K562 (cell line): ENCODE measurements around the gene GGACT. TPM values are rescaled to one million over a fixed set of nuclear protein-coding genes. Genes with fewer than 3 reads are reported as not detected.

ENCODE experiments used
- CCNT2 ChIP-seq: IDR thresholded peaks from 2 replicates; pipeline ENCODE4 v1.6.1; 2011; ENCODE audit warnings: borderline replicate concordance, low read depth, mild to moderate bottlenecking, moderate library complexity, mixed read lengths, low read length; ENCODE audit not compliant: insufficient read length; ENCODE audit errors: extremely low read depth
- CSDE1 ChIP-seq, 2 experiments: fragments of 450-650 bp; IDR thresholded peaks; 2 replicates each; pipeline ENCODE4 v1.6.1; 2016; ENCODE audit warnings: mild to moderate bottlenecking in 1 of 2
- CTCF ChIP-seq, 3 experiments: IDR thresholded peaks in 2 of 3; conservative IDR thresholded peaks in 1 of 3; 2 replicates each; pipeline ENCODE4 v1.5.1; 2011 to 2012; ENCODE audit warnings: low read length in 3 of 3, mild to moderate bottlenecking in 3 of 3, control low read depth in 2 of 3, improper control_type of control experiment in 1 of 3, inconsistent platforms in 1 of 3, low read depth in 1 of 3, mixed read lengths in 1 of 3, moderate library complexity in 1 of 3; ENCODE audit not compliant: insufficient read depth in 2 of 3
- DIDO1 ChIP-seq: fragments of 450-650 bp; IDR thresholded peaks from 2 replicates; pipeline ENCODE4 v1.6.1; 2016; ENCODE audit warnings: low read depth, missing biosample characterization, missing genetic modification characterization
- FOSL1 ChIP-seq: fragments of 200-800 bp; sonication (Bioruptor generic); conservative IDR thresholded peaks from 2 replicates; pipeline ENCODE4 v1.6.1; 2016; ENCODE audit warnings: missing genetic modification characterization, missing compliant biosample characterization
- FOXA1 ChIP-seq: fragments of 450-650 bp; IDR thresholded peaks from 2 replicates; pipeline ENCODE4 v1.6.1; 2016; ENCODE audit warnings: mild to moderate bottlenecking, borderline replicate concordance
- FUS ChIP-seq: fragments of 200-400 bp; formaldehyde crosslinking; optimal IDR thresholded peaks from 2 replicates; pipeline ENCODE3; 2017; ENCODE audit warnings: low read depth, low read length
- GMEB1 ChIP-seq: fragments of 250-450 bp; sonication (Bioruptor Pico); IDR thresholded peaks from 2 replicates; pipeline ENCODE4 v1.4.0; 2020; ENCODE audit warnings: mild to moderate bottlenecking
- MYC ChIP-seq, 2 experiments: fragments of 250-450 bp in 1 of 2; sonication (Bioruptor Pico) in 1 of 2; IDR thresholded peaks; 2 replicates each; pipeline versions ENCODE4 v1.5.1 to v1.6.1; 2012 to 2021; ENCODE audit warnings: low read depth in 2 of 2, borderline replicate concordance in 1 of 2, improper control_type of control experiment in 1 of 2, low read length in 1 of 2, mild to moderate bottlenecking in 1 of 2, moderate library complexity in 1 of 2
- NFIC ChIP-seq: fragments of 450-650 bp; IDR thresholded peaks from 2 replicates; pipeline ENCODE4 v1.6.1; 2017; ENCODE audit warnings: mild to moderate bottlenecking, inconsistent platforms
- RBM25 ChIP-seq: fragments of 200-400 bp; formaldehyde crosslinking; IDR thresholded peaks from 2 replicates; pipeline ENCODE4 v1.6.1; 2018; ENCODE audit warnings: low read length, low read depth, moderate library complexity; ENCODE audit not compliant: severe bottlenecking
- SOX6 ChIP-seq: fragments of 450-650 bp; IDR thresholded peaks from 2 replicates; pipeline ENCODE4 v1.6.1; 2014; ENCODE audit warnings: mild to moderate bottlenecking
- TCF7L2 ChIP-seq: fragments of 150-350 bp; IDR thresholded peaks from 2 replicates; pipeline ENCODE4 v1.6.1; 2016; ENCODE audit warnings: low read depth, mild to moderate bottlenecking, low read length, moderate library complexity
- USF1 ChIP-seq: sonication (generic); formaldehyde crosslinking; IDR thresholded peaks from 2 replicates; pipeline ENCODE4 v1.9.0; 2022; ENCODE audit warnings: mild to moderate bottlenecking, missing genetic modification reagents
- YY1 ChIP-seq, 3 experiments: IDR thresholded peaks; 2 replicates each; pipeline ENCODE4 v1.6.1; 2011; ENCODE audit warnings: low read length in 2 of 3, mild to moderate bottlenecking in 2 of 3, moderate library complexity in 2 of 3, borderline replicate concordance in 1 of 3, control low read depth in 1 of 3, low read depth in 1 of 3; ENCODE audit not compliant: insufficient read depth in 3 of 3, insufficient replicate concordance in 2 of 3, control insufficient read depth in 1 of 3, insufficient read length in 1 of 3; ENCODE audit errors: extremely low read depth in 1 of 3
- ZNF12 ChIP-seq: sonication (generic); formaldehyde crosslinking; IDR thresholded peaks from 2 replicates; pipeline ENCODE4 v1.4.0; 2020; ENCODE audit warnings: mild to moderate bottlenecking, missing genetic modification reagents
- ZNF165 ChIP-seq: fragments of 250-450 bp; sonication (Bioruptor Pico); IDR thresholded peaks from 2 replicates; pipeline ENCODE4 v1.4.0; 2020; ENCODE audit warnings: borderline replicate concordance
- ZNF197 ChIP-seq: fragments of 200-800 bp; sonication (Bioruptor generic); IDR thresholded peaks from 2 replicates; pipeline ENCODE4 v1.6.1; 2016; ENCODE audit warnings: low read depth, missing genetic modification characterization, missing compliant biosample characterization
- ZNF384 ChIP-seq: IDR thresholded peaks from 2 replicates; pipeline ENCODE4 v1.6.1; 2012; ENCODE audit warnings: low read depth, low read length, improper control_type of control experiment
- ZNF431 ChIP-seq: sonication (generic); formaldehyde crosslinking; IDR thresholded peaks from 2 replicates; pipeline ENCODE4 v1.8.0; 2022; ENCODE audit warnings: mild to moderate bottlenecking, missing genetic modification reagents
- ZNF511 ChIP-seq: sonication (generic); formaldehyde crosslinking; IDR thresholded peaks from 2 replicates; pipeline ENCODE4 v1.8.0; 2022; ENCODE audit warnings: mild to moderate bottlenecking, missing genetic modification reagents
- ZNF551 ChIP-seq: fragments of 250-450 bp; sonication (Bioruptor Pico); IDR thresholded peaks from 2 replicates; pipeline ENCODE4 v1.5.0; 2021; ENCODE audit warnings: mild to moderate bottlenecking, moderate library complexity
- polyA plus RNA-seq, 8 experiments: library from polyadenylated mRNA; depleted of rRNA in 4 of 8; stranded (reverse) in 5 of 8; unstranded in 3 of 8; fragments of >200 nt; fragmentation: Nextera tagmentation in 2 of 8; fragmentation: Illumina TruSeq in 1 of 8; extraction: Ambion mirVana in 2 of 8; extraction: Trizol in 1 of 8; gene quantifications; 2 replicates each; pipeline versions ENCODE4 v1.2.1 to v1.2.3, GENCODE V29; 2011 to 2014; ENCODE audit warnings: inconsistent platforms in 1 of 8, missing spikeins in 1 of 8
- total RNA-seq, 7 experiments: library from RNA; depleted of rRNA in 6 of 7; stranded (reverse); fragments of >200 nt in 6 of 7; fragmentation: Illumina TruSeq in 2 of 7; extraction: Trizol in 2 of 7; gene quantifications; 2 replicates each; pipeline versions ENCODE4 v1.2.1 to v1.2.3, GENCODE V29; 2011 to 2021; ENCODE audit warnings: low replicate concordance in 1 of 7

GGACT gene
- total and polyA plus RNA-seq, 9 of the 15 experiments (the other 6 are each of a cell fraction or from before 2014, with no cell fraction given), result 0.20 to 3.2 (median 1.7) TPM

- TF ChIP-seq GMEB1 (CRISPR knock-in tag), result peak; percentile 39; the same call in 1 of the 2 replicates
- TF ChIP-seq ZNF511, result 0 out of 2 replicates have a peak, but pooled peaks have one; percentile 49
- peak; percentile 57 for TF ChIP-seq CCNT2
- TF ChIP-seq ZNF165 (CRISPR knock-in tag), result no peak
- peak; percentile 38 for TF ChIP-seq FUS
- TF ChIP-seq RBM25, result peak; percentile 34
- TF ChIP-seq FOSL1 (tag), result no peak
- TF ChIP-seq TCF7L2, result no peak
- no peak for TF ChIP-seq NFIC
- TF ChIP-seq CSDE1 (IDR thresholded peaks at IDR 0.05), result no peak
- TF ChIP-seq ZNF12 (CRISPR knock-in tag), result no peak
- TF ChIP-seq ZNF197 (CRISPR knock-in tag), result no peak
- TF ChIP-seq YY1 (IDR thresholded peaks at IDR 0.05; ENCODE audit: borderline replicate concordance in 1 of 3, control insufficient read depth in 1 of 3, extremely low read depth in 1 of 3, insufficient read depth in 3 of 3, insufficient read length in 1 of 3, insufficient replicate concordance in 2 of 3, low read depth in 1 of 3, low read length in 2 of 3), result peak in 1 of 3 experiments; percentile 49
- TF ChIP-seq ZNF384, result no peak
- TF ChIP-seq SOX6, result peak; percentile 26; the same call in 1 of the 2 replicates
- no peak for TF ChIP-seq DIDO1 (tag)
- TF ChIP-seq USF1, result peak; percentile 52; the same call in 1 of the 2 replicates
- TF ChIP-seq ZNF551 (CRISPR knock-in tag), result no peak
- peak; percentile 61 to 84 (median 70) for TF ChIP-seq CTCF (IDR thresholded peaks at IDR 0.05 in 2 of 3, conservative IDR thresholded peaks at IDR 0.05 in 1 of 3; ENCODE audit: insufficient read depth in 2 of 3, low read depth in 1 of 3, low read length in 3 of 3)
- peak; percentile 95 for TF ChIP-seq MYC (IDR thresholded peaks at IDR 0.05; ENCODE audit: low read depth, low read length)
- no peak for TF ChIP-seq MYC (CRISPR knock-in tag; IDR thresholded peaks at IDR 0.05; ENCODE audit: borderline replicate concordance, low read depth)
- peak; percentile 52; the same call in 1 of the 2 replicates for TF ChIP-seq ZNF431 (CRISPR knock-in tag)
- TF ChIP-seq FOXA1, result no peak
Observed at GRCh38 chr13:100588331-100589177, at the start of gene GGACT (continued).
